GM12878 (cell line): ENCODE measurements around the gene PHC1.

ENCODE experiments used
- CREB1 ChIP-seq: IDR thresholded peaks from 2 replicates; pipeline ENCODE4 v1.6.1; 2012; ENCODE audit warnings: low read depth, mild to moderate bottlenecking, inconsistent platforms
- IKZF1 ChIP-seq: fragments of 450-650 bp; conservative IDR thresholded peaks from 2 replicates; pipeline ENCODE4 v1.6.1; 2017; ENCODE audit warnings: antibody characterized with exemption, mild to moderate bottlenecking
- JUND ChIP-seq: IDR thresholded peaks from 2 replicates; pipeline ENCODE4 v1.6.1; 2012; ENCODE audit warnings: low read depth, mild to moderate bottlenecking, low read length, improper control_type of control experiment, moderate library complexity
- LARP7 ChIP-seq: fragments of 450-650 bp; IDR thresholded peaks from 2 replicates; pipeline ENCODE4 v1.6.1; 2017; ENCODE audit warnings: mild to moderate bottlenecking
- NR2C2 ChIP-seq: IDR thresholded peaks from 2 replicates; pipeline ENCODE4 v1.6.1; 2011; ENCODE audit warnings: borderline replicate concordance, low read depth; ENCODE audit not compliant: control insufficient read depth, insufficient read length
- POLR2A ChIP-seq: IDR thresholded peaks from 2 replicates; pipeline ENCODE4 v1.6.1; 2011; ENCODE audit warnings: low read depth, mild to moderate bottlenecking, low read length
- RAD21 ChIP-seq: IDR thresholded peaks from 2 replicates; pipeline ENCODE4 v1.6.1; 2011; ENCODE audit warnings: mild to moderate bottlenecking, low read depth, low read length, moderate library complexity; ENCODE audit not compliant: insufficient read depth
- RELA ChIP-seq: fragments of 450-650 bp; IDR thresholded peaks from 2 replicates; pipeline ENCODE4 v1.8.0; 2014; ENCODE audit warnings: borderline replicate concordance; ENCODE audit not compliant: partially characterized antibody

DNA sequence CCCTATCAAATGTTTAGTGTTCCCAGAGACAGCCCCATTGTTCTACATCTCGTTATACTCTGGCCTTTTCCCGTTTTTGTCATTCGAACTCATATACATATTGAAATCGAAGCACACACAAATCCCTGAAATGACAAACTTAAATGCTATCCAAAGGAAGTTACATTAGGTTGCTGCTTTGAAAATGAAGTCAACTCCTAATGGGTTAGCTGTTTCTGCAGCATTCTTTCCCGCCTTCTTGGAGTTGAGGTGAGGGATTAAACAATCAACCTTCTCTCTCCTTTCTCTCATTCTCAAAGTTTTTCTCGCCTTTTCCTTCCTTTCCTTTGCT lies 642 bp upstream of the PHC1 start:
- TF ChIP-seq RAD21 (no peak), POLR2A (no peak), LARP7 (no peak), IKZF1 (no peak), JUND (no peak), RELA (no peak), NR2C2 (no peak), CREB1 (no peak)
